Esophagus muscularis mucosa (tissue), 2 donors: ENCODE results near the gene COL27A1.

ENCODE experiments used
- POLR2A ChIP-seq: fragments of 450-650 bp; IDR thresholded peaks from one replicate; pipeline ENCODE4 v1.6.1; 2017; ENCODE audit warnings: antibody characterized with exemption, moderate library complexity, mild to moderate bottlenecking, low read depth
- POLR2AphosphoS5 ChIP-seq, 2 donors: sonication (generic); formaldehyde crosslinking; IDR thresholded peaks; one replicate each; pipeline ENCODE4 v1.6.1; 2017; ENCODE audit warnings: antibody characterized with exemption in 2 of 2

DNA sequence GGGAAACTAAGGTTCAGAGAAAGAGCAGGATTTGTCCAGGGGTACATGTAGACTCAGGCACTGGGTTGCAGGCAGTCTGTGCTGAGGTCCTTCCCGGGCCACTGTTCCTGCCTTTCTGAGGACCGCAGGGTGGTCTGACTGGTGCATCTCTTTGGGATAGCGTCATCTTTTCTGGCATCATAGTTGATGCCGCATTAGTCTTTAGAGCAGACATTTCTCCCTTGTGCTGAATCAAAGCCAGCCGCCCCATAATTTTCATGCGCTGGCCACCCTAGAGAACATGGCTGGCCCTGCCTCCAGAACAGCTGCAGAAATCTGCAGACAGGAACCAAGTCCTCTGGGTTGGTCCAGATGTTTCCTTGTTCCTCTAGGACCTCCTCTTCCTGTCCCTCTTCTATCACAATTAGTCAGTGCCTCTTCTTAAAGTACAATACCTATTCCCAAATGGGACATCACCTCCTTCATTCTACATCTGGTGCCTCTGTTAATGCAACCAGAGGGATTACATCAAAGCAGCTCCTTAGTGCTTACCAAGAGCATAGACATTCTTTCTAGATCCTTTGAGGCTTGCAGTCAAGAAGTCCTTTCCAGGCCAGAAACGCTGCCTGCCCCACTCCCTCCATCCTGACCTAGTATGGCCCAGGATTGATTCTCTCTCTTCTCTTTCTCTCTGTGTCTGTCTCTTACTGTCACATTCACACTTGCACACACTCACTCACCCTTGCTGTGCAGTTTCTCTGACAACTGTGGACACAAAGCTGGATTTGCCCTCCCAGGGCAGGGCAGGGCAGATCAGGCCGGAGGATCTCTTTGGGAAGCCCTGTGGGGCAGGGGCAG, 125.5 kb downstream of the COL27A1 start:
- TF ChIP-seq POLR2A (no peak), POLR2AphosphoS5 (IDR thresholded peaks at IDR 0.05) (no peak)
